Activated T-cell treated with anti-CD3 and anti-CD28 coated beads, Interleukin-2, amount 50 U/mL, for 24 hours (primary cell): ENCODE results near the gene MBD3L1.
A peak's percentile ranks its signal among the peaks of the same experiment; 100 is the strongest.

ENCODE experiments used
- DNase-seq: peaks from one replicate; pipeline ENCODE4 v3.0.0-alpha.2; 2020
- H3K27ac Mint-ChIP-seq: 2 replicates; pipeline ENCODE4 v1.8.0; 2020; ENCODE audit warnings: mild to moderate bottlenecking, mixed read lengths
- H3K27me3 Mint-ChIP-seq: 2 replicates; pipeline ENCODE4 v1.8.0; 2020; ENCODE audit warnings: mixed read lengths
- H3K36me3 Mint-ChIP-seq: 2 replicates; pipeline ENCODE4 v1.8.0; 2020; ENCODE audit warnings: low read depth, mixed read lengths
- H3K4me1 Mint-ChIP-seq: 2 replicates; pipeline ENCODE4 v1.8.0; 2020; ENCODE audit warnings: low read depth, mixed read lengths
- H3K4me3 Mint-ChIP-seq: 2 replicates; pipeline ENCODE4 v1.8.0; 2020; ENCODE audit warnings: mild to moderate bottlenecking, moderate library complexity, mixed read lengths
- H3K9me3 Mint-ChIP-seq: 2 replicates; pipeline ENCODE4 v1.8.0; 2020; ENCODE audit warnings: mixed read lengths

MBD3L1 gene

GRCh38 chr19:8832132-8833021 is at the start of gene MBD3L1, which contains the start of gene ZNF558:
Gene MBD3L1 (plus strand): TSS chr19:8832377. CDS start chr19:8842679, 10,302 bp downstream.
Gene ZNF558 (minus strand): TSS chr19:8832304. CDS start chr19:8822659, 9,645 bp downstream.
- Mint-ChIP-seq H3K27me3 (no peaks in the 10 kb centered on the region), H3K27ac (peak within 1 kb of the TSS; percentile 97), H3K9me3 (peaks cover 5% of the 10 kb centered on the region), H3K4me1 (peaks cover 29% of the 10 kb centered on the region), H3K36me3 (peaks cover 42% of the 10 kb centered on the region), H3K4me3 (peak within 1 kb of the TSS; percentile 88)
- DNase-seq, result peak; percentile 100

DNA sequence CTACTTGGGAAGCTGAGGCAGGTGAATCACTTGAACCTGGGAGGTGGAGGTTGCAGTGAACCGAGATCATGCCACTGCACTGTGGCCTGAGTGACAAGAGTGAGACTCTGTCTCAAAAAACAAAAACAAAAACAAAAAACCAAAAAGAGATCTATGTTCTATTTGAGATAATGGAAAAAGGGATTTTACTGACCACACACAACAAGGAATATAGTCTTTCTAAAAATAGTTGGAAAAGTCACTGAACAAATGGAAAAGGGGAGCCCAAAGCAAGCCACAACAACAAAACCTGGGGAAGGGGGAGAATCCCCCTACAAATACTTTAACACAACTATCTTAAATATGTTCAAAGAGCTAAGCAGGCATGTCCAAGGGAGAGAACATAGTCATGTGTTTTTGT is 37.4 kb upstream of the MBD3L1 start:
- Mint-ChIP-seq H3K4me3 (no peak overlapping the region), H3K27me3 (no peaks in the 10 kb centered on the region), H3K9me3 (peaks cover 12% of the 10 kb centered on the region), H3K36me3 (no peaks in the 10 kb centered on the region), H3K27ac (no peak overlapping the region), H3K4me1 (no peaks in the 10 kb centered on the region)
- DNase-seq, result no peak

DNA sequence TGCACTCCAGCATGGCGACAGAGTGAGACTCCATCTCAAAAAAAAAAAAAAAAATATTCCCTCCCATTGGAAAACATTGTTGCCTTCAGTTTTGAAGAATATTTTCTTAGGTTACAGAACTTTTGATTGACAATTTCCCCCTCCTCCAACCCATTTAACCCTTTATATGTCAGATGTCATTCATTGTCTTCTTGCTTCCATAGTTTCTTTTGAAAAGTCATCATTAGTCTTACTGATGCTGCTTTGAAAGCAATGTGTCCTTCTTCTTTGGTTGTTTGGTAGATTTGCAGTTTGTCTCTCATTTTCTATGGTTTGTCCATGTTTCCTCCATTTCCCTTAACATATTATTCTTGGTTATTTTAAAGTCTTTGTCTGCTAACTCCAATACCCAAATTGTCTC is 25.5 kb upstream of the MBD3L1 start:
- no peak overlapping the region for H3K27ac Mint-ChIP-seq
- peaks cover 65% of the 10 kb centered on the region for H3K9me3 Mint-ChIP-seq
- H3K36me3 Mint-ChIP-seq, result peaks cover 86% of the 10 kb centered on the region
- H3K4me1 Mint-ChIP-seq, result no peaks in the 10 kb centered on the region
- H3K4me3 Mint-ChIP-seq, result no peak overlapping the region
- no peak for DNase-seq
- no peaks in the 10 kb centered on the region for H3K27me3 Mint-ChIP-seq

DNA sequence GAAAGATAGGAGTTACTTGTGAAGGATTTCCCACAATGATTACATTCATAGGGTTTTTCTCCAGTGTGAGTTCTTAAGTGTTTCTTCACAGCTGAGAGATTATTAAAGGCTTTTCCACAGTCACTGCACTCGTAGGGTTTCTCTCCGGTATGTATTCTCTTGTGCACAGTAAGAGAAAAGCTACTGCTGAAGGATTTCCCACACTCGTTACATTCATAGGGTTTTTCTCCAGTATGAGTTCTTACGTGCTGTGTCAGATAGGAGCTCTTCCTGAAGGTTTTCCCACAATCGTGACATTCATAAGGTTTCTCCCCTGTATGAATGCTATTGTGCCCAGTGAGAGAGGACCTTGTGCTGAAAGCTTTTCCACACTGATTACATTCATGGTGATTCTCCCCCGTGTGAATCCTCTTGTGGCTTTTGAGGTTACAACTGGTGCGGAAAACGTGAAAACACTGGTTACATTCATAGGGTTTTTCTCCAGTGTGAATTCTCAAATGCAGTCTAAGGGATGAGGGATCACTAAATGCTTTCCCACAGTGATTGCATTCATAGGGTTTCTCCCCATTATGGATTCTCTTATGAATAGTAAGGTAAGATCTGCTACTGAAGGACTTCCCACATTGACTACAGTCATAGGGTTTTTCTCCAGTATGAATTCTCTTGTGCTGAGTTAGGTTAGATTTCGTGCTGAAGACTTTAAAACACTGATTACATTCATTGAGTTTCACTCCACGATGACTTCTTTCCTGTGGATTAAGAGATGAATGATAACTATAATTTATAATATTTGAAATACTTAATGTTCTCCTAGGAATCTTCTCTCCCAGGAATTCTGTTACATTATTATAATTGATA is 20.6 kb upstream of the MBD3L1 start:
- peaks cover 99% of the 10 kb centered on the region for H3K36me3 Mint-ChIP-seq
- peaks cover 77% of the 10 kb centered on the region for H3K9me3 Mint-ChIP-seq
- no peaks in the 10 kb centered on the region for H3K4me1 Mint-ChIP-seq
- H3K27me3 Mint-ChIP-seq, result no peaks in the 10 kb centered on the region
- DNase-seq, result no peak
- H3K27ac Mint-ChIP-seq, result no peak overlapping the region
- no peak overlapping the region for H3K4me3 Mint-ChIP-seq

- peaks cover 81% of the 10 kb centered on the region for H3K9me3 Mint-ChIP-seq
- H3K36me3 Mint-ChIP-seq, result peaks cover 100% of the 10 kb centered on the region
- no peaks in the 10 kb centered on the region for H3K4me1 Mint-ChIP-seq
- no peaks in the 10 kb centered on the region for H3K27me3 Mint-ChIP-seq
- H3K27ac Mint-ChIP-seq, result no peak overlapping the region
- no peak for DNase-seq
- no peak overlapping the region for H3K4me3 Mint-ChIP-seq
Measured at GRCh38 chr19:8814176-8814575, 18.0 kb upstream of the MBD3L1 start.

DNA sequence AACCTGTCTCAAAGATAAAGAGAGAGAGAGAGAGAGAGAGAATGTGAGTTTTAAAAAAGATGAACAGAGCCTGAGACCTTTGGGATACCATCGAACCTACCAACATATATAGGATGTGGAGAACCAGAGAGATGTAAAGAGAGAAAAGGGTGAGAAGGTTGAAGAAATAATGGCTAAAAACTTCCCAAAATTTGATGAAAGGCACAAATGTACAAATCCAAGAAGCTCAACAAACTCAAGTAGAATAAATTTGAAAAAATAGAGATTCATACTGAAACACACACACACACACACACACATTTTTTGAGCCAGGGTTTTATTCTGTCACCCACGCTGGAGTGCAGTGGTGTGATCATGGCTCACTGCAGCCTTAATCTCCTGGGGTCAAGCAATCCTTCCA is 16.4 kb upstream of the MBD3L1 start:
- H3K36me3 Mint-ChIP-seq, result peaks cover 100% of the 10 kb centered on the region
- no peaks in the 10 kb centered on the region for H3K27me3 Mint-ChIP-seq
- no peak for DNase-seq
- H3K4me3 Mint-ChIP-seq, result no peak overlapping the region
- peaks cover 77% of the 10 kb centered on the region for H3K9me3 Mint-ChIP-seq
- H3K4me1 Mint-ChIP-seq, result no peaks in the 10 kb centered on the region
- no peak overlapping the region for H3K27ac Mint-ChIP-seq

DNA sequence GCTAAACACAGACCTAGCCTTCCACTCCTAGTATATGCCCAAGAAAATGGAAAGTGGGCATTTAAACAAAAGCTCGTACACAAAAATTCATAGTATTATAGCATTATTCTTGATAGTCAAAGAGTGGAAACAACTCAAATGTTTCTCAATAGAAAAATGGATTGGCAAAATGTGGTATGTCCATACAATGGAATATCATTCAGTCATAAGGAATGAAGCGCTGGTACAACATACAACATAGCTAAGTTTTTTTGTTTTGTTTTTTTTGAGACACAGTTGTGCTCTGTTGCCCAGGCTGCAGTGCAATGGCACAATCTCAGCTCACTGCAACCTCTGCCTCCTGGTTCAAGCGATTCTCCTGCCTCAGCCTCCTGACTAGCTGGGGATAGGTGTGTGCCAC is 11.9 kb upstream of the MBD3L1 start:
- no peak for DNase-seq
- H3K4me3 Mint-ChIP-seq, result no peak overlapping the region
- H3K4me1 Mint-ChIP-seq, result no peaks in the 10 kb centered on the region
- peaks cover 38% of the 10 kb centered on the region for H3K9me3 Mint-ChIP-seq
- no peak overlapping the region for H3K27ac Mint-ChIP-seq
- H3K27me3 Mint-ChIP-seq, result no peaks in the 10 kb centered on the region
- peaks cover 99% of the 10 kb centered on the region for H3K36me3 Mint-ChIP-seq

- no peak overlapping the region for H3K27ac Mint-ChIP-seq
- peaks cover 1% of the 10 kb centered on the region for H3K4me1 Mint-ChIP-seq
- peaks cover 26% of the 10 kb centered on the region for H3K9me3 Mint-ChIP-seq
- H3K36me3 Mint-ChIP-seq, result peaks cover 97% of the 10 kb centered on the region
- no peak for DNase-seq
- no peak overlapping the region for H3K4me3 Mint-ChIP-seq
- no peaks in the 10 kb centered on the region for H3K27me3 Mint-ChIP-seq
Measured at GRCh38 chr19:8821748-8822241, 10.4 kb upstream of the MBD3L1 start.

DNA sequence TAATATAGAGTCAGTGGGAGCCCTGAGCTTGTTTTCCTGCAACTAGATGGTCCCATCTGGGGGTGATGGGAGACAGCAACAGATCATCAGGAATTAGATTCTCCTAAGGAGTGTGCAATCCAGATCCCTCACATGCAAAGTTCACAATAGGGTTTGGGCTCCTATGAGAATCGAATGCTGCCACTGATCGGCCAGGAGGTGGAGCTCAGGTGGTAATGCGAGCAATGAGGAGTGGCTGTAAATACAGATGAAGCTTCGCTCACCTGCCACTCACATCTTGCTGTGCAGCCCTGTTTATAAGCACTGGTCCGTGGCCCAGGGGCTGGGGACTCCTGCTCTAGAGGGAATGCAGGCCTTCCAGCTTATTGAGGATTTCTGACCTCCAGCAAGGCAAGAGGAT is 5.8 kb upstream of the MBD3L1 start:
- Mint-ChIP-seq H3K27me3 (no peaks in the 10 kb centered on the region), H3K27ac (no peak overlapping the region), H3K4me1 (peaks cover 17% of the 10 kb centered on the region), H3K4me3 (no peak overlapping the region), H3K36me3 (peaks cover 94% of the 10 kb centered on the region), H3K9me3 (no peaks in the 10 kb centered on the region)
- DNase-seq, result no peak

DNA sequence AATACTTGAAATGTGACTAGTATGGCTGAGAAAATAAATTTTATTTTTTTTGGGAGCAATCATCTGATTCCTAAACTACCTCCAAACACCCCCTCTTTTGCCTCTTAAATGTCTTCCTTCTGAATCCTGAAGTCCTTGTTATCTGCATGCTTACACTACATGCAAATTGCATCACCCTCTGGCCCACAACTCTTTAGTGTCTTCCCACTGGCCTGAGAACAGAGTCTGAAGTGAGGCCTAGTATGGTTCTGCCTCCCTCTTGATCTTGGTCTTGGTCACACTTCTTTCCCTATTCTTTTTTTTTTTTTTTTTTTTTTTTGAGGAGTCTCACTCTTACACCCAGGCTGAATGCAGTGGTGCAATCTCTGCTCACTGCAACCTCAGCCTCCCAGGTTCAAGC is 4.9 kb upstream of the MBD3L1 start:
- Mint-ChIP-seq H3K4me3 (no peak overlapping the region), H3K27ac (no peak overlapping the region), H3K9me3 (no peaks in the 10 kb centered on the region), H3K36me3 (peaks cover 90% of the 10 kb centered on the region), H3K4me1 (peaks cover 22% of the 10 kb centered on the region), H3K27me3 (no peaks in the 10 kb centered on the region)
- no peak for DNase-seq

- DNase-seq, result no peak
- Mint-ChIP-seq H3K27ac (peak overlapping the region; percentile 97), H3K9me3 (peaks cover 5% of the 10 kb centered on the region), H3K4me3 (peak overlapping the region; percentile 88), H3K36me3 (peaks cover 52% of the 10 kb centered on the region), H3K27me3 (no peaks in the 10 kb centered on the region), H3K4me1 (peaks cover 29% of the 10 kb centered on the region)
Measured at GRCh38 chr19:8831373-8831772, 804 bp upstream of the MBD3L1 start.

- peak overlapping the region; percentile 97 for H3K27ac Mint-ChIP-seq
- peaks cover 29% of the 10 kb centered on the region for H3K4me1 Mint-ChIP-seq
- peaks cover 5% of the 10 kb centered on the region for H3K9me3 Mint-ChIP-seq
- H3K27me3 Mint-ChIP-seq, result no peaks in the 10 kb centered on the region
- H3K4me3 Mint-ChIP-seq, result peak overlapping the region; percentile 88
- peaks cover 48% of the 10 kb centered on the region for H3K36me3 Mint-ChIP-seq
- no peak for DNase-seq
Measured at GRCh38 chr19:8831832-8832131, 395 bp upstream of the MBD3L1 start.

DNA sequence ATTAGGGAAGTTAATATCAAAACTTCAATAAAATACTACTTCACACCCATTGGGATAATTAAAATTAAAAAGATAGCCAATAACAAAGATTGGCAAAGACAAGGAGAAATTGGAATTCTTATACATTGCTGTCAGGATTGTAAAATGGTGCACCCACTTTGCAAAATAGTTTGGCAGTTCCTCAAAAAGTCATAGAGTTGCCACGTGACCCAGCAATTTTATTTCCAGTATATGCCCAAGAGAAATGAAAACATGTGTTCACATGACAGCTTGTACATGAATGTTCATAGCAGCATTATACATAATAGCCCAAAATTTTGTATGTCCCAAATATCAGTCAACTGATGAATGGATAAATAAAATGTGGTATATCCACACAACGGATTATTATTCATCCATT is 3.3 kb downstream of the MBD3L1 start:
- no peak for DNase-seq
- Mint-ChIP-seq H3K27me3 (peaks cover 1% of the 10 kb centered on the region), H3K4me3 (no peak overlapping the region), H3K27ac (no peak overlapping the region), H3K4me1 (peaks cover 20% of the 10 kb centered on the region), H3K9me3 (peaks cover 5% of the 10 kb centered on the region), H3K36me3 (peaks cover 12% of the 10 kb centered on the region)

DNA sequence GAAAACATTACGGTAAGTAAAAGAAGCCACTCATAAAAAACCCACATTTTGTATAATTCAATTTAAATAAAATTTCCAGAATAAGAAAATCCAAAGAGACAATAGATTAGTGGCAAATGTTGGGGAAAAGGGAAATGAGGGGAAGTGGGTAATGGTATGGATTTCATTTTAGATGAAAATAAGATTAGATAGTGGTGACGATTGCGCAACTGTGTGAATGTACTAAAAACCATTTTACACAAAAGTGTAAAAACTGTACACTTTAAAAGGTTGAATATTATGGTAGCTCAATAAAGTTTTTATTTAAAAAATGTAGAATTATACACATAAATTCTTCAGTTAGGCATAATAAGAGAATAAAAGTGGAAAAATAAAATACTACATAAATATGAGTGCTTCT is 3.7 kb downstream of the MBD3L1 start:
- Mint-ChIP-seq H3K27ac (no peak overlapping the region), H3K9me3 (peaks cover 5% of the 10 kb centered on the region), H3K27me3 (peaks cover 5% of the 10 kb centered on the region), H3K4me1 (peaks cover 18% of the 10 kb centered on the region), H3K4me3 (no peak overlapping the region), H3K36me3 (peaks cover 9% of the 10 kb centered on the region)
- no peak for DNase-seq

- Mint-ChIP-seq H3K27ac (no peak overlapping the region), H3K9me3 (no peaks in the 10 kb centered on the region), H3K4me1 (no peaks in the 10 kb centered on the region), H3K4me3 (no peak overlapping the region), H3K36me3 (no peaks in the 10 kb centered on the region), H3K27me3 (peaks cover 17% of the 10 kb centered on the region)
- DNase-seq, result no peak
Measured at GRCh38 chr19:8840708-8841107, 8.5 kb downstream of the MBD3L1 start.
